Right renal cortex interstitium (tissue), 3 donors: ENCODE results near the gene SURF4. TPM values are rescaled to one million over a fixed set of nuclear protein-coding genes. Genes with fewer than 3 reads are reported as not detected.
A peak's percentile ranks its signal among the peaks of the same experiment; 100 is the strongest.

Source experiments
- DNase-seq, 3 donors: peaks; one replicate each; pipeline ENCODE4 v3.0.0-alpha.2; 2013; ENCODE audit warnings: low read depth in 3 of 3, low spot score in 2 of 3
- polyA plus RNA-seq, 3 donors: library from polyadenylated mRNA; unstranded; fragments of 120-200 nt; gene quantifications; one replicate each; pipeline ENCODE4 v1.2.1, GENCODE V29; 2013; ENCODE audit not compliant: insufficient read length in 3 of 3

Gene SURF4
- 100 to 1,000 TPM; 160 to 175 (median 164) TPM for polyA plus RNA-seq

GRCh38 chr9:133375724-133376654 is at the start of gene SURF4, which contains the start of gene STKLD1:
Gene SURF4 (minus strand): TSS chr9:133376060. CDS start chr9:133375969, 91 bp downstream.
Gene STKLD1 (plus strand): TSS chr9:133376366. CDS start chr9:133376474, 108 bp downstream.
- DNase-seq = peak; percentile 70 to 90 (median 86)

- DNase-seq = no peak
These were observed 49.3 kb upstream of the SURF4 start for GRCh38 chr9:133425049-133425632.

GRCh38 chr9:133424187-133424586 is 48.3 kb upstream of the SURF4 start:
- DNase-seq = no peak

GRCh38 chr9:133423216-133423615 is 47.4 kb upstream of the SURF4 start:
- DNase-seq = no peak

- DNase-seq = no peak
These were observed 46.0 kb upstream of the SURF4 start, which contains the start of gene ADAMTS13 for GRCh38 chr9:133421615-133422542. Gene ADAMTS13 (plus strand): TSS chr9:133422367. CDS start chr9:133422444, 77 bp downstream.

GRCh38 chr9:133420392-133420827 is 44.5 kb upstream of the SURF4 start:
- no peak for DNase-seq

GRCh38 chr9:133419005-133419404 is 43.1 kb upstream of the SURF4 start:
- DNase-seq = no peak

GRCh38 chr9:133417541-133418461 is 41.9 kb upstream of the SURF4 start, which contains the start of gene REXO4:
Gene REXO4 (minus strand): TSS chr9:133418010. CDS start chr9:133417844, 166 bp downstream.
- DNase-seq = peak; percentile 75 to 81 (median 80)

GRCh38 chr9:133415170-133415569 is 39.3 kb upstream of the SURF4 start:
- DNase-seq = no peak

- DNase-seq = no peak
These were observed 32.2 kb upstream of the SURF4 start for GRCh38 chr9:133408042-133408441.

- no peak for DNase-seq
These were observed 30.8 kb upstream of the SURF4 start for GRCh38 chr9:133406480-133407307.

- no peak for DNase-seq
These were observed 29.9 kb upstream of the SURF4 start for GRCh38 chr9:133405508-133406438.

- DNase-seq = no peak
These were observed 28.7 kb upstream of the SURF4 start for GRCh38 chr9:133404454-133405002.

GRCh38 chr9:133403766-133404453 is 28.1 kb upstream of the SURF4 start:
- DNase-seq = no peak

GRCh38 chr9:133402689-133403088 is 26.8 kb upstream of the SURF4 start:
- no peak for DNase-seq

GRCh38 chr9:133401588-133401987 is 25.7 kb upstream of the SURF4 start:
- no peak for DNase-seq
